C4-2B (cell line): ENCODE results near the gene TNK2.

Experiments used
- CTCF ChIP-seq: fragments of 450-650 bp; conservative IDR thresholded peaks from 2 replicates; pipeline ENCODE4 v1.5.1; 2017; ENCODE audit warnings: mild to moderate bottlenecking
- ZFX ChIP-seq: fragments of 450-650 bp; IDR thresholded peaks from 2 replicates; pipeline ENCODE4 v1.6.1; 2017

GRCh38 chr3:195867631-195868335, 40.6 kb downstream of the TNK2 start:
- TF ChIP-seq CTCF (no peak), ZFX (no peak)
